HG03558 (cell line): ENCODE data around the gene SOX4.

Experiments
- ATAC-seq: cut with Tn5 transposase; IDR thresholded peaks from one replicate; pipeline ENCODE4 v1.9.1; 2021; ENCODE audit warnings: moderate number of reproducible peaks; ENCODE audit not compliant: unreplicated experiment; ENCODE audit errors: extremely low read depth

SOX4 gene

GRCh38 chr6:21592953-21593352 is 598 bp upstream of the SOX4 start:
- no peak for ATAC-seq

GRCh38 chr6:21593927-21594415 is 420 bp downstream of the SOX4 start:
- ATAC-seq: no peak

GRCh38 chr6:21594416-21595281 is 1.1 kb downstream of the SOX4 start:
- no peak for ATAC-seq

GRCh38 chr6:21595285-21596144 is 2.0 kb downstream of the SOX4 start:
- no peak for ATAC-seq

- no peak for ATAC-seq
These were observed 2.8 kb downstream of the SOX4 start for GRCh38 chr6:21596145-21596948.

- ATAC-seq: no peak
These were observed 3.6 kb downstream of the SOX4 start for GRCh38 chr6:21596949-21597682.

- ATAC-seq: no peak
These were observed 4.5 kb downstream of the SOX4 start for GRCh38 chr6:21597801-21598673.

GRCh38 chr6:21598674-21599023 is 5.1 kb downstream of the SOX4 start:
- no peak for ATAC-seq

GRCh38 chr6:21599051-21599696 is 5.6 kb downstream of the SOX4 start:
- no peak for ATAC-seq

- no peak for ATAC-seq
These were observed 7.9 kb downstream of the SOX4 start for GRCh38 chr6:21601339-21601923.

- ATAC-seq: no peak
These were observed 8.4 kb downstream of the SOX4 start for GRCh38 chr6:21601932-21602390.

- no peak for ATAC-seq
These were observed 9.8 kb downstream of the SOX4 start for GRCh38 chr6:21603082-21603952.

GRCh38 chr6:21604081-21604480 is 10.5 kb downstream of the SOX4 start:
- ATAC-seq: no peak

GRCh38 chr6:21605166-21605565 is 11.6 kb downstream of the SOX4 start:
- ATAC-seq: no peak

- ATAC-seq: no peak
These were observed 15.1 kb downstream of the SOX4 start for GRCh38 chr6:21608601-21609000.

GRCh38 chr6:21609881-21610329 is 16.4 kb downstream of the SOX4 start:
- ATAC-seq: no peak

GRCh38 chr6:21610341-21610740 is 16.8 kb downstream of the SOX4 start:
- ATAC-seq: no peak
